ENCODE measurements around the gene INAFM2. TPM values are rescaled to one million over a fixed set of nuclear protein-coding genes. Genes with fewer than 3 reads are reported as not detected.

INAFM2 gene
- total RNA-seq, 1 donor from 2014 or later: 33.8 TPM

GRCh38 chr15:40281801-40282146 is 41.7 kb upstream of the INAFM2 start:
- Histone ChIP-seq H3K4me1 (peaks cover 48% of the 10 kb centered on the region), H3K4me3 (peak overlapping the region; percentile 60), H3K9me3 (no peaks in the 10 kb centered on the region), H3K27me3 (ENCODE audit: low read depth) (peaks cover 65% of the 10 kb centered on the region), H3K36me3 (no peaks in the 10 kb centered on the region), H3K27ac (no peak overlapping the region)
- no peak for TF ChIP-seq CTCF (IDR thresholded peaks at IDR 0.05)
- ATAC-seq (no peak), DNase-seq (no peak)
- intact Hi-C loops (cut with DNase I): no loop called here

GRCh38 chr15:40282147-40282868 is 41.2 kb upstream of the INAFM2 start:
- peaks cover 65% of the 10 kb centered on the region for H3K27me3 ChIP-seq (ENCODE audit: low read depth)
- intact Hi-C loops (cut with DNase I): no loop called here
- TF ChIP-seq CTCF (IDR thresholded peaks at IDR 0.05): peak; percentile 43
- no peaks in the 10 kb centered on the region for H3K9me3 ChIP-seq
- peaks cover 48% of the 10 kb centered on the region for H3K4me1 ChIP-seq
- H3K4me3 ChIP-seq: peak overlapping the region; percentile 60
- ATAC-seq (peak; percentile 58 to 64), DNase-seq (peak; percentile 71)
- H3K27ac ChIP-seq: no peak overlapping the region
- no peaks in the 10 kb centered on the region for H3K36me3 ChIP-seq

- H3K9me3 ChIP-seq: no peaks in the 10 kb centered on the region
- DNase-seq: no peak
- no peaks in the 10 kb centered on the region for H3K36me3 ChIP-seq
- peaks cover 60% of the 10 kb centered on the region for H3K27me3 ChIP-seq (ENCODE audit: low read depth)
- TF ChIP-seq CTCF (IDR thresholded peaks at IDR 0.05): no peak
- peaks cover 43% of the 10 kb centered on the region for H3K4me1 ChIP-seq
- H3K4me3 ChIP-seq: peak within 1 kb of the TSS; percentile 60
- intact Hi-C loops (cut with DNase I): no loop called here
- no peak within 1 kb of the TSS for H3K27ac ChIP-seq
- peak; percentile 34 to 49 for ATAC-seq
Observed at GRCh38 chr15:40282869-40283614, 40.5 kb upstream of the INAFM2 start, which contains the start of gene ANKRD63. TSS of gene ANKRD63 (minus strand) at chr15:40283064. CDS start at chr15:40282586, 478 bp downstream.

- Histone ChIP-seq H3K27ac (no peak overlapping the region), H3K27me3 (ENCODE audit: low read depth) (peaks cover 56% of the 10 kb centered on the region), H3K4me3 (no peak overlapping the region), H3K4me1 (peaks cover 36% of the 10 kb centered on the region), H3K36me3 (peaks cover 6% of the 10 kb centered on the region), H3K9me3 (no peaks in the 10 kb centered on the region)
- ATAC-seq (no peak), DNase-seq (no peak)
- intact Hi-C loops (cut with DNase I): no loop called here
- TF ChIP-seq CTCF (IDR thresholded peaks at IDR 0.05): no peak
Observed at GRCh38 chr15:40283615-40284300, 39.7 kb upstream of the INAFM2 start.

- H3K27ac ChIP-seq: no peak overlapping the region
- H3K27me3 ChIP-seq (ENCODE audit: low read depth): peaks cover 42% of the 10 kb centered on the region
- ATAC-seq: no peak
- peaks cover 10% of the 10 kb centered on the region for H3K36me3 ChIP-seq
- TF ChIP-seq CTCF (IDR thresholded peaks at IDR 0.05): no peak
- H3K4me3 ChIP-seq: no peak overlapping the region
- DNase-seq: no peak
- no peaks in the 10 kb centered on the region for H3K9me3 ChIP-seq
- intact Hi-C loops (cut with DNase I): no loop called here
- peaks cover 28% of the 10 kb centered on the region for H3K4me1 ChIP-seq
Observed at GRCh38 chr15:40285151-40285550, 38.3 kb upstream of the INAFM2 start.
